H9 (cell line): Measurements from ENCODE around the gene NOL11. TPM values are rescaled to one million over a fixed set of nuclear protein-coding genes. Genes with fewer than 3 reads are reported as not detected.

Experiments
- DNase-seq: peaks from one replicate; pipeline ENCODE4 v3.0.0-alpha.2; 2017
- H2AFZ ChIP-seq: one replicate; pipeline ENCODE4 v1.6.1; 2013; ENCODE audit warnings: mild to moderate bottlenecking, low read length, control low read depth, moderate library complexity
- H2AK5ac ChIP-seq: 2 replicates; pipeline ENCODE4 v1.6.1; 2013; ENCODE audit warnings: low read length, control low read depth, mixed read lengths; ENCODE audit not compliant: insufficient read length
- H2BK120ac ChIP-seq: one replicate; pipeline ENCODE4 v1.6.1; 2013; ENCODE audit warnings: low read depth, mild to moderate bottlenecking, low read length, control low read depth, inconsistent platforms; ENCODE audit not compliant: poor library complexity, severe bottlenecking
- H2BK12ac ChIP-seq: 2 replicates; pipeline ENCODE4 v1.6.1; 2013; ENCODE audit warnings: low read length, control low read depth, mixed read lengths, low read depth; ENCODE audit not compliant: insufficient read length
- H2BK15ac ChIP-seq: 2 replicates; pipeline ENCODE4 v1.6.1; 2013; ENCODE audit warnings: low read depth, low read length, control low read depth
- H2BK20ac ChIP-seq: one replicate; pipeline ENCODE4 v1.6.1; 2013; ENCODE audit warnings: low read depth, mild to moderate bottlenecking, low read length, control low read depth, inconsistent platforms; ENCODE audit not compliant: poor library complexity, severe bottlenecking
- H2BK5ac ChIP-seq: 2 replicates; pipeline ENCODE4 v1.6.1; 2013; ENCODE audit warnings: low read length, control low read depth, mixed read lengths; ENCODE audit not compliant: insufficient read length
- H3K14ac ChIP-seq: 2 replicates; pipeline ENCODE4 v1.6.1; 2013; ENCODE audit warnings: low read length, control low read depth; ENCODE audit not compliant: insufficient read depth
- H3K18ac ChIP-seq: 2 replicates; pipeline ENCODE4 v1.6.1; 2013; ENCODE audit warnings: low read depth, mild to moderate bottlenecking, mixed read lengths, low read length, control low read depth; ENCODE audit not compliant: insufficient read length
- H3K23ac ChIP-seq: 2 replicates; pipeline ENCODE4 v1.6.1; 2013; ENCODE audit warnings: low read length, control low read depth, mixed read lengths, low read depth; ENCODE audit not compliant: insufficient read length
- H3K23me2 ChIP-seq: 2 replicates; pipeline ENCODE4 v1.6.1; 2013; ENCODE audit warnings: low read depth, mild to moderate bottlenecking, mixed read lengths, low read length, control low read depth; ENCODE audit not compliant: insufficient read length, poor library complexity, severe bottlenecking
- H3K27ac ChIP-seq: 2 replicates; pipeline ENCODE4 v1.5.1; 2013; ENCODE audit warnings: low read length, control low read depth, mixed read lengths, low read depth; ENCODE audit not compliant: insufficient read length
- H3K27me3 ChIP-seq: 2 replicates; pipeline ENCODE4 v1.6.1; 2013; ENCODE audit warnings: low read length, control low read depth, inconsistent platforms; ENCODE audit not compliant: insufficient read depth
- H3K4ac ChIP-seq: 2 replicates; pipeline ENCODE4 v1.6.1; 2013; ENCODE audit warnings: low read depth, mild to moderate bottlenecking, control low read depth, inconsistent platforms, low read length, moderate library complexity
- H3K4me1 ChIP-seq: 2 replicates; pipeline ENCODE4 v1.6.1; 2013; ENCODE audit warnings: low read length, control low read depth, inconsistent platforms; ENCODE audit not compliant: insufficient read depth
- H3K4me2 ChIP-seq: 2 replicates; pipeline ENCODE4 v1.6.1; 2013; ENCODE audit warnings: low read length, control low read depth, mixed read lengths; ENCODE audit not compliant: insufficient read length, insufficient read depth
- H3K56ac ChIP-seq: 2 replicates; pipeline ENCODE4 v1.6.1; 2013; ENCODE audit warnings: low read depth, mild to moderate bottlenecking, mixed read lengths, low read length, control low read depth; ENCODE audit not compliant: insufficient read length
- H3K79me1 ChIP-seq: 2 replicates; pipeline ENCODE4 v1.6.1; 2013; ENCODE audit warnings: low read depth, mild to moderate bottlenecking, moderate library complexity, low read length, control low read depth, inconsistent platforms; ENCODE audit not compliant: insufficient read depth, poor library complexity, severe bottlenecking
- H3K79me2 ChIP-seq: 2 replicates; pipeline ENCODE4 v1.6.1; 2013; ENCODE audit warnings: low read length, control low read depth, inconsistent platforms; ENCODE audit not compliant: insufficient read depth
- H3K9ac ChIP-seq: 2 replicates; pipeline ENCODE4 v1.6.1; 2013; ENCODE audit warnings: low read length, control low read depth, mixed read lengths; ENCODE audit not compliant: insufficient read length; ENCODE audit errors: extremely low read depth
- H3K9me3 ChIP-seq: one replicate; pipeline ENCODE4 v1.6.1; 2013; ENCODE audit warnings: low read depth, low read length, inconsistent platforms; ENCODE audit not compliant: control insufficient read depth
- H3T11ph ChIP-seq: one replicate; pipeline ENCODE4 v1.6.1; 2013; ENCODE audit warnings: mild to moderate bottlenecking, low read length, control low read depth, inconsistent platforms
- H4K20me1 ChIP-seq: one replicate; pipeline ENCODE4 v1.6.1; 2013; ENCODE audit not compliant: control insufficient read depth, insufficient read length, insufficient read depth
- H4K5ac ChIP-seq: 2 replicates; pipeline ENCODE4 v1.6.1; 2013; ENCODE audit warnings: low read depth, mild to moderate bottlenecking, mixed read lengths, low read length, control low read depth; ENCODE audit not compliant: insufficient read length
- H4K8ac ChIP-seq: replicated peaks from 2 replicates; pipeline ENCODE4 v1.6.1; 2013; ENCODE audit warnings: low read length, control low read depth, mixed read lengths, low read depth; ENCODE audit not compliant: insufficient read length
- H4K91ac ChIP-seq: 2 replicates; pipeline ENCODE4 v1.6.1; 2013; ENCODE audit warnings: low read depth, mild to moderate bottlenecking, moderate library complexity, mixed read lengths, low read length, control low read depth; ENCODE audit not compliant: insufficient read length
- H3K27ac Mint-ChIP-seq, 3 experiments: 2 replicates in 2 of 3; 3 replicates in 1 of 3; pipeline ENCODE4 v1.8.0; 2020 to 2021; ENCODE audit warnings: mixed read lengths in 3 of 3, mild to moderate bottlenecking in 1 of 3, moderate library complexity in 1 of 3
- H3K27me3 Mint-ChIP-seq: 2 replicates; pipeline ENCODE4 v1.8.0; 2021; ENCODE audit warnings: low read depth, mild to moderate bottlenecking, moderate library complexity, mixed read lengths
- H3K36me3 Mint-ChIP-seq, 3 experiments: 2 replicates in 2 of 3; 3 replicates in 1 of 3; pipeline ENCODE4 v1.8.0; 2020 to 2021; ENCODE audit warnings: low read depth in 3 of 3, mixed read lengths in 3 of 3; ENCODE audit not compliant: insufficient read depth in 1 of 3
- H3K4me1 Mint-ChIP-seq, 2 experiments: 2 replicates each; pipeline ENCODE4 v1.8.0; 2020; ENCODE audit warnings: mixed read lengths in 2 of 2
- H3K4me3 Mint-ChIP-seq, 2 experiments: 2 replicates in 1 of 2; 3 replicates in 1 of 2; pipeline ENCODE4 v1.8.0; 2020 to 2021; ENCODE audit warnings: mild to moderate bottlenecking in 2 of 2, mixed read lengths in 2 of 2, moderate library complexity in 1 of 2
- H3K9me3 Mint-ChIP-seq, 2 experiments: 2 replicates in 1 of 2; 3 replicates in 1 of 2; pipeline ENCODE4 v1.8.0; 2020; ENCODE audit warnings: mild to moderate bottlenecking in 2 of 2, mixed read lengths in 2 of 2, moderate library complexity in 1 of 2
- WGBS: extraction: QIAGEN DNeasy Blood & Tissue Kit; methylation state at CpG from one replicate; pipeline ENCODE4 v1.1.7; 2013; ENCODE audit warnings: missing lambda C conversion rate, low lambda C conversion rate, mixed read lengths; ENCODE audit not compliant: insufficient read length; ENCODE audit errors: extremely low coverage; 5-methylcytosine and 5-hydroxymethylcytosine counted together
- total RNA-seq: library from RNA; stranded (reverse); gene quantifications from 2 replicates; pipeline ENCODE4 v1.2.1, GENCODE V29; 2021
- TF ChIP-seq, protein P1 (sequence below): fragments of 200-600 bp; sonication (generic); conservative IDR thresholded peaks from 3 replicates; pipeline ENCODE4 v1.8.0; 2021; ENCODE audit warnings: antibody characterized with exemption, mild to moderate bottlenecking

The NOL11 gene
- total RNA-seq, 1 experiment from 2014 or later = 114 TPM

- Mint-ChIP-seq H3K36me3 (peaks cover 24 to 51% (median 39%) of the 10 kb centered on the region in 3 experiments), H3K27ac (peak overlapping the region; percentile 85 to 96 (median 93)), H3K4me1 (peaks cover 43 to 46% of the 10 kb centered on the region in 2 experiments), H3K4me3 (peak overlapping the region in 1 of 2 experiments; percentile 36; a peak in 2 of 5 replicates), H3K27me3 (no peaks in the 10 kb centered on the region), H3K9me3 (peaks cover 14 to 17% of the 10 kb centered on the region in 2 experiments)
- TF ChIP-seq, protein P1, sequence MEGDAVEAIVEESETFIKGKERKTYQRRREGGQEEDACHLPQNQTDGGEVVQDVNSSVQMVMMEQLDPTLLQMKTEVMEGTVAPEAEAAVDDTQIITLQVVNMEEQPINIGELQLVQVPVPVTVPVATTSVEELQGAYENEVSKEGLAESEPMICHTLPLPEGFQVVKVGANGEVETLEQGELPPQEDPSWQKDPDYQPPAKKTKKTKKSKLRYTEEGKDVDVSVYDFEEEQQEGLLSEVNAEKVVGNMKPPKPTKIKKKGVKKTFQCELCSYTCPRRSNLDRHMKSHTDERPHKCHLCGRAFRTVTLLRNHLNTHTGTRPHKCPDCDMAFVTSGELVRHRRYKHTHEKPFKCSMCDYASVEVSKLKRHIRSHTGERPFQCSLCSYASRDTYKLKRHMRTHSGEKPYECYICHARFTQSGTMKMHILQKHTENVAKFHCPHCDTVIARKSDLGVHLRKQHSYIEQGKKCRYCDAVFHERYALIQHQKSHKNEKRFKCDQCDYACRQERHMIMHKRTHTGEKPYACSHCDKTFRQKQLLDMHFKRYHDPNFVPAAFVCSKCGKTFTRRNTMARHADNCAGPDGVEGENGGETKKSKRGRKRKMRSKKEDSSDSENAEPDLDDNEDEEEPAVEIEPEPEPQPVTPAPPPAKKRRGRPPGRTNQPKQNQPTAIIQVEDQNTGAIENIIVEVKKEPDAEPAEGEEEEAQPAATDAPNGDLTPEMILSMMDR = no peak
- H3K9me3 ChIP-seq = no peaks in the 10 kb centered on the region
- peak; percentile 48 for DNase-seq
- peaks cover 4% of the 10 kb centered on the region; the same call in 1 of the 2 replicates for H3K4me1 ChIP-seq
- H3K56ac ChIP-seq = no peak overlapping the region
- no peaks in the 10 kb centered on the region for H3K79me2 ChIP-seq
- H2BK15ac ChIP-seq = no peak overlapping the region
- H4K91ac ChIP-seq = no peak overlapping the region
- no peak overlapping the region for H4K8ac ChIP-seq
- no peak overlapping the region for H3K14ac ChIP-seq
- no peak overlapping the region for H3K23ac ChIP-seq
- no peaks in the 10 kb centered on the region for H3K23me2 ChIP-seq
- no peak overlapping the region for H2BK20ac ChIP-seq
- no peak overlapping the region for H2AK5ac ChIP-seq
- no peaks in the 10 kb centered on the region for H3K79me1 ChIP-seq
- H4K5ac ChIP-seq = no peak overlapping the region
- H2AFZ ChIP-seq = no peak overlapping the region
- no peak overlapping the region for H2BK5ac ChIP-seq
- H3K18ac ChIP-seq = no peak overlapping the region
- no CpG with 5 or more reads among the region's 10 CpGs for WGBS
- no peaks in the 10 kb centered on the region for H4K20me1 ChIP-seq
- H3K4me2 ChIP-seq = no peak overlapping the region
- no peak overlapping the region for H3K4ac ChIP-seq
- no peak overlapping the region for H3K27ac ChIP-seq
- no peak overlapping the region for H2BK12ac ChIP-seq
- no peak overlapping the region for H3K9ac ChIP-seq
- H3T11ph ChIP-seq = no peak overlapping the region
- no peak overlapping the region for H2BK120ac ChIP-seq
- H3K27me3 ChIP-seq = no peaks in the 10 kb centered on the region
Measured at GRCh38 chr17:67753026-67753425, 35.3 kb downstream of the NOL11 start.
